ENCODE data around the gene ADAMTS12.
"Not testable (repeated sequence)": the region's sequence is repeated elsewhere in the genome, so short reads cannot be mapped to it uniquely, and the experiment has no call there.

The ADAMTS12 gene

GRCh38 chr5:33859177-33859576 is 32.6 kb downstream of the ADAMTS12 start:
- not testable (repeated sequence) for H3K4me1 ChIP-seq (ENCODE audit: insufficient read depth, low read length); H3K27ac ChIP-seq (ENCODE audit: low read depth, low read length); H3K36me3 ChIP-seq (ENCODE audit: insufficient read depth, low read length); H3K4me3 ChIP-seq (ENCODE audit: low read depth in 1 of 2, low read length in 2 of 2); H3K27me3 ChIP-seq (ENCODE audit: control insufficient read depth in 1 of 2, insufficient read depth in 2 of 2, low read length in 2 of 2); H3K9ac ChIP-seq (ENCODE audit: low read length); H3K9me3 ChIP-seq (ENCODE audit: low read length)

DNA sequence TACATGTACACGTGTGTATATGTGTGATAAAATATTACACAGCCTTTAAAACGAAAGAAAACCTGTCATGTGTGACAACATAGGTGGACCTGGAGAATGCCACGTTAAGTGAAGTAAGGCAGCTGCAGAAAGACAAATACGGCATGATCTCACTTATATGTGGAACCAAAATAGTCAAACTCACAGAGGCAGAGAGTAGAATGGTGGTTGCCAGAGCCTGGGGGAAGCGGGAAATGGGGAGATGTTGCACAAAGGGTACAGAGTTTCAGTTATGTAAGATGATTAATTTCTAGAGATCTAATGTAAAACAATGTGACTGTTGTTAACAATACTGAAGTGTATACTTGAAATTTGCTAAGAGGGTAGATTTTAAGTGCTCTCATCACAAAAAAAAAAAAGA is 34.8 kb downstream of the ADAMTS12 start:
- no peaks in the 10 kb centered on the region for H3K9me3 ChIP-seq (ENCODE audit: low read length)
- H3K4me1 ChIP-seq (ENCODE audit: insufficient read depth, low read length), result peaks cover 5% of the 10 kb centered on the region
- no peak overlapping the region for H3K4me3 ChIP-seq (ENCODE audit: low read depth in 1 of 2, low read length in 2 of 2)
- H3K36me3 ChIP-seq (ENCODE audit: insufficient read depth, low read length), result no peaks in the 10 kb centered on the region
- H3K9ac ChIP-seq (ENCODE audit: low read length), result no peak overlapping the region
- H3K27me3 ChIP-seq (ENCODE audit: control insufficient read depth in 1 of 2, insufficient read depth in 2 of 2, low read length in 2 of 2), result no peaks in the 10 kb centered on the region
- no peak overlapping the region for H3K27ac ChIP-seq (ENCODE audit: low read depth, low read length)

- no peak overlapping the region for H3K9ac ChIP-seq (ENCODE audit: low read length)
- no peaks in the 10 kb centered on the region for H3K27me3 ChIP-seq (ENCODE audit: control insufficient read depth in 1 of 2, insufficient read depth in 2 of 2, low read length in 2 of 2)
- H3K4me1 ChIP-seq (ENCODE audit: insufficient read depth, low read length), result peaks cover 5% of the 10 kb centered on the region
- H3K9me3 ChIP-seq (ENCODE audit: low read length), result no peaks in the 10 kb centered on the region
- H3K36me3 ChIP-seq (ENCODE audit: insufficient read depth, low read length), result no peaks in the 10 kb centered on the region
- H3K27ac ChIP-seq (ENCODE audit: low read depth, low read length), result no peak overlapping the region
- no peak overlapping the region for H3K4me3 ChIP-seq (ENCODE audit: low read depth in 1 of 2, low read length in 2 of 2)
These were observed 36.4 kb downstream of the ADAMTS12 start for GRCh38 chr5:33855396-33855795.

- Histone ChIP-seq H3K27ac (ENCODE audit: low read depth, low read length) (no peak overlapping the region), H3K36me3 (ENCODE audit: insufficient read depth, low read length) (no peaks in the 10 kb centered on the region), H3K9me3 (ENCODE audit: low read length) (no peaks in the 10 kb centered on the region), H3K4me1 (ENCODE audit: insufficient read depth, low read length) (peaks cover 5% of the 10 kb centered on the region), H3K4me3 (ENCODE audit: low read depth in 1 of 2, low read length in 2 of 2) (no peak overlapping the region), H3K9ac (ENCODE audit: low read length) (no peak overlapping the region), H3K27me3 (ENCODE audit: control insufficient read depth in 1 of 2, insufficient read depth in 2 of 2, low read length in 2 of 2) (no peaks in the 10 kb centered on the region)
These were observed 37.0 kb downstream of the ADAMTS12 start for GRCh38 chr5:33854733-33855151.

- no peak overlapping the region for H3K9ac ChIP-seq (ENCODE audit: low read length)
- no peak overlapping the region for H3K27ac ChIP-seq (ENCODE audit: low read depth, low read length)
- no peaks in the 10 kb centered on the region for H3K27me3 ChIP-seq (ENCODE audit: control insufficient read depth in 1 of 2, insufficient read depth in 2 of 2, low read length in 2 of 2)
- no peaks in the 10 kb centered on the region for H3K9me3 ChIP-seq (ENCODE audit: low read length)
- no peak overlapping the region for H3K4me3 ChIP-seq (ENCODE audit: low read depth in 1 of 2, low read length in 2 of 2)
- no peaks in the 10 kb centered on the region for H3K36me3 ChIP-seq (ENCODE audit: insufficient read depth, low read length)
- H3K4me1 ChIP-seq (ENCODE audit: insufficient read depth, low read length), result peaks cover 5% of the 10 kb centered on the region
These were observed 39.0 kb downstream of the ADAMTS12 start for GRCh38 chr5:33852837-33853236.

GRCh38 chr5:33852319-33852718 is 39.5 kb downstream of the ADAMTS12 start:
- H3K27ac ChIP-seq (ENCODE audit: low read depth, low read length), result no peak overlapping the region
- no peak overlapping the region for H3K9ac ChIP-seq (ENCODE audit: low read length)
- H3K36me3 ChIP-seq (ENCODE audit: insufficient read depth, low read length), result no peaks in the 10 kb centered on the region
- H3K9me3 ChIP-seq (ENCODE audit: low read length), result no peaks in the 10 kb centered on the region
- peaks cover 5% of the 10 kb centered on the region for H3K4me1 ChIP-seq (ENCODE audit: insufficient read depth, low read length)
- H3K27me3 ChIP-seq (ENCODE audit: control insufficient read depth in 1 of 2, insufficient read depth in 2 of 2, low read length in 2 of 2), result no peaks in the 10 kb centered on the region
- H3K4me3 ChIP-seq (ENCODE audit: low read depth in 1 of 2, low read length in 2 of 2), result no peak overlapping the region

DNA sequence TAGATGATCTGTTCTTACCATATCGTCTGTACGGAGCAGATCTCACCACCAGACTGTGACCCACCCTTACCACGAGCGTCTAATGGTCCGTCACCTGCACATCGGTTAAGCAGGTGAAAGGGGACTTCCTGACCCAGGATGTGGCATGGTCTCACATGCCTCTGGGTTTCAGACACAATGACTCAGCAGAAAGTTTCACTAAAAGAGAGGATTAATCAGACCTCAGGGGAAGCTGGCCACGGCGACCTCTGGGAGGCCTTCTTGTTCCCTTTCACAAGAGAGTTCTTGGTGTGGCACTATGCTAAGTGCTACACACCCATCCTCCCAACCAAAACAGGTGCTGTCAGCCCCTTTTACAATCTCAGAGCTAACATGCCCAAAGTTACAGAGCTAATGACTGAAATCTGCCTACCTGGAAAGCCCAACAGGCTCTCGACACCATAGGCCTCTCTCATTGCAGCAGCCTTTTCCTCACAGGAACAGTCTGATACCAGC is 41.6 kb downstream of the ADAMTS12 start:
- H3K9ac ChIP-seq (ENCODE audit: low read length), result no peak overlapping the region
- no peaks in the 10 kb centered on the region for H3K27me3 ChIP-seq (ENCODE audit: control insufficient read depth in 1 of 2, insufficient read depth in 2 of 2, low read length in 2 of 2)
- no peak overlapping the region for H3K27ac ChIP-seq (ENCODE audit: low read depth, low read length)
- H3K36me3 ChIP-seq (ENCODE audit: insufficient read depth, low read length), result no peaks in the 10 kb centered on the region
- no peaks in the 10 kb centered on the region for H3K9me3 ChIP-seq (ENCODE audit: low read length)
- H3K4me1 ChIP-seq (ENCODE audit: insufficient read depth, low read length), result peaks cover 5% of the 10 kb centered on the region
- H3K4me3 ChIP-seq (ENCODE audit: low read depth in 1 of 2, low read length in 2 of 2), result no peak overlapping the region

DNA sequence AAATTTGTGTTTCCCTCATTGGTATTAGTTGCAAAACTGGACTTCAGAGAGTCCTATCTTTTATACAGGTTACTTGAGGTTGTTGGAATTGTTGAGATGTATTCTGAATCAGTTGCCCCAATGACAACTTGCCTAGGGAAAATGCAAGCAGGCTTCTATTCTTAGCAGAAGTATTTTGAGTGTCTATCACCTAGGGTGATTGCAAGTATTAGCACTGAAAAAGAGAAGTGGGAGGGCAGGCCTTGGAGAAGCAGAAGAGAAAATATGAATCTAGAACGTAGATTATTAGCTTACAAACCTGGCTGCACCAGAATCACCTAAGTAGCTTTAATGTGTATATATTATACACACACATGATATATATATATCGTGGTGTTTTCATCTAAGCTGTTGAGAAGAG is 43.2 kb downstream of the ADAMTS12 start:
- H3K36me3 ChIP-seq (ENCODE audit: insufficient read depth, low read length), result no peaks in the 10 kb centered on the region
- H3K4me1 ChIP-seq (ENCODE audit: insufficient read depth, low read length), result peaks cover 5% of the 10 kb centered on the region
- H3K4me3 ChIP-seq (ENCODE audit: low read depth in 1 of 2, low read length in 2 of 2), result no peak overlapping the region
- H3K27ac ChIP-seq (ENCODE audit: low read depth, low read length), result no peak overlapping the region
- H3K9me3 ChIP-seq (ENCODE audit: low read length), result no peaks in the 10 kb centered on the region
- no peaks in the 10 kb centered on the region for H3K27me3 ChIP-seq (ENCODE audit: control insufficient read depth in 1 of 2, insufficient read depth in 2 of 2, low read length in 2 of 2)
- H3K9ac ChIP-seq (ENCODE audit: low read length), result no peak overlapping the region

DNA sequence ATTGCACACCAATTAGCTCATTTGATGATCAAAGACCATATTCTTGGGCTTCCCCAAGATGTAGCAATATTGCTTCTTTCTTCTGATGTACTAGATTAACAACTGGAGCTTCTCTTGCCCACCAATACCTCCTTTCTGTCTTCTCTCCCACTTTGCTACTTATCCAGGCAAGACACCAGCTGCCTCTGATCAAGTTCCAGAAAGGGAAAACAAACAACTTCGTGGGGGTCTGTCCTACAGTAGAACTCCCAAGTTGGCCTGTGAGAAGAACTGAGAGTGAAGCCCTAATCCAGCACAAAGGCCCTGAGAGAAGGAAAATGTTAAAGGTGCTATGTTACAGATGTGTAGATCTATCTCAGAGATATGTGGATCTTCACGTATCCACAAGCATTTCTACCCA is 44.9 kb downstream of the ADAMTS12 start:
- Histone ChIP-seq H3K4me1 (ENCODE audit: insufficient read depth, low read length) (no peaks in the 10 kb centered on the region), H3K36me3 (ENCODE audit: insufficient read depth, low read length) (no peaks in the 10 kb centered on the region), H3K4me3 (ENCODE audit: low read depth in 1 of 2, low read length in 2 of 2) (no peak overlapping the region), H3K27me3 (ENCODE audit: control insufficient read depth in 1 of 2, insufficient read depth in 2 of 2, low read length in 2 of 2) (no peaks in the 10 kb centered on the region), H3K9ac (ENCODE audit: low read length) (no peak overlapping the region), H3K27ac (ENCODE audit: low read depth, low read length) (no peak overlapping the region), H3K9me3 (ENCODE audit: low read length) (no peaks in the 10 kb centered on the region)

DNA sequence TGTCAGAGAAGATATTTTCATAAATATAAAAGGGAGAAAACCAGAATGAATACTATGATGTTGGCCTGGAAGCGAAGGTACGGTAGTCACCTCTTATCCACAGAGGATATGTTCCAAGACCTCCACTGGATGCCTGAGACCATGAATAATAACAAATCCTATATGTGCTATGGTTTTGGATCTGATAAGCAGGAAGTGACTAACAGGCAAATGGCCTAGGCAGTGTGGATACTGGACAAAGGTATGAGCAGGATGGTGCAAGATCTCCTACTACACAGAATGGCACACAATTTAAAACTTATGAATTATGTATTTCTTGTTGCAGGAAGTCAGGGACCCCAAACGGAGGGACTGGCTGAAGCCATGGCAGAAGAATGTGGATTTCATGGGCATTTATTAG is 48.2 kb downstream of the ADAMTS12 start:
- no peak overlapping the region for H3K27ac ChIP-seq (ENCODE audit: low read depth, low read length)
- no peak overlapping the region for H3K9ac ChIP-seq (ENCODE audit: low read length)

DNA sequence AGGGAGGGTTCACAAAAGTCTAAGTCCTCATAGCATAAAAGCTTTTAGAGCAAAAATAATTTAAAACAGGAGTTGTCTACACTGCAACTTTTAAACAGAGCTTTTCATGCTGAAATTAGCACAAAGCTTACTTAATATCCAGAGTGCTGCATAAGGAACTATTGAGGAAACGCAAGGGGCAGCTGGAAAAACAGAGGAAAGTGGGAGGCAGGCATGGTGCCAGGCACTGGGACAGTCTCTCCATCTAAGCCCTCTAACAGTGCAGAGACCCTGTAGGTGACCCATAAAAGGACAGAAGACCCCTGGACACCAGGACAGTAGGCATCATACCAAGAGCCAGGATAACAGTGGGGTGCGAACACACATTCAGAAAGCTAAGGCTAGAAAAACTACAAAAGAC is 49.3 kb downstream of the ADAMTS12 start:
- H3K27me3 ChIP-seq (ENCODE audit: control insufficient read depth in 1 of 2, insufficient read depth in 2 of 2, low read length in 2 of 2), result no peaks in the 10 kb centered on the region
- H3K9me3 ChIP-seq (ENCODE audit: low read length), result no peaks in the 10 kb centered on the region
- no peak overlapping the region for H3K4me3 ChIP-seq (ENCODE audit: low read depth in 1 of 2, low read length in 2 of 2)
- H3K27ac ChIP-seq (ENCODE audit: low read depth, low read length), result no peak overlapping the region
- no peak overlapping the region for H3K9ac ChIP-seq (ENCODE audit: low read length)
- H3K4me1 ChIP-seq (ENCODE audit: insufficient read depth, low read length), result peaks cover 8% of the 10 kb centered on the region
- H3K36me3 ChIP-seq (ENCODE audit: insufficient read depth, low read length), result no peaks in the 10 kb centered on the region

More for the DNA sequence above, 48.2 kb downstream of the ADAMTS12 start:
- no peaks in the 10 kb centered on the region for H3K27me3 ChIP-seq (ENCODE audit: control insufficient read depth in 1 of 2, insufficient read depth in 2 of 2, low read length in 2 of 2)
- no peak overlapping the region for H3K4me3 ChIP-seq (ENCODE audit: low read depth in 1 of 2, low read length in 2 of 2)
- peaks cover 8% of the 10 kb centered on the region for H3K4me1 ChIP-seq (ENCODE audit: insufficient read depth, low read length)
- H3K9me3 ChIP-seq (ENCODE audit: low read length), result no peaks in the 10 kb centered on the region
- no peaks in the 10 kb centered on the region for H3K36me3 ChIP-seq (ENCODE audit: insufficient read depth, low read length)

DNA sequence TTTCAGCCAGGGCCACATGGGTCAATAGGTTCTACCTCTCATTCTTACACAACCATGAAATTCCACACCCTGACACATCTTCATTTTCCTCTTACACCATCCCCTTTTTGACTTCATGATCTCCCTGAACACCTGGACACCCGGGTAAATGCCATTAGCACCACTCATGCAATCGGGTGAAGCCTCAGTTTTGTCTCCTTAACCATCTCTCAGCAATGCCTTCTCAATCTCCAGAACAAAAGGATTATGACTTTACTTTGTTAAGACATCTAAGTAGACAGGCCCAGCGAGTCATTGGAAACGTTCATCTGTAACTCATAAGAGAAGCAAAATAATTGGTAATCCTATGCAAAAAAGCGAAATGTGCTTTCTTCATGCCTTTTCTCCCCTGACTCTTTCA is 49.9 kb downstream of the ADAMTS12 start:
- no peak overlapping the region for H3K27ac ChIP-seq (ENCODE audit: low read depth, low read length)
- no peaks in the 10 kb centered on the region for H3K9me3 ChIP-seq (ENCODE audit: low read length)
- no peaks in the 10 kb centered on the region for H3K36me3 ChIP-seq (ENCODE audit: insufficient read depth, low read length)
- H3K4me1 ChIP-seq (ENCODE audit: insufficient read depth, low read length), result peaks cover 8% of the 10 kb centered on the region
- H3K27me3 ChIP-seq (ENCODE audit: control insufficient read depth in 1 of 2, insufficient read depth in 2 of 2, low read length in 2 of 2), result no peaks in the 10 kb centered on the region
- H3K4me3 ChIP-seq (ENCODE audit: low read depth in 1 of 2, low read length in 2 of 2), result no peak overlapping the region
- no peak overlapping the region for H3K9ac ChIP-seq (ENCODE audit: low read length)

Data from muscle layer of colon (tissue), 2 donors.